Cortex of kidney (tissue), 1 donor: ENCODE data around the gene RPTOR.
"Not testable (repeated sequence)": the region's sequence is repeated elsewhere in the genome, so short reads cannot be mapped to it uniquely, and the experiment has no call there.

Experiments used
- DNase-seq: peaks from one replicate; lab custom pipeline; 2025; lab: John Stamatoyannopoulos, UW

Gene RPTOR

DNA sequence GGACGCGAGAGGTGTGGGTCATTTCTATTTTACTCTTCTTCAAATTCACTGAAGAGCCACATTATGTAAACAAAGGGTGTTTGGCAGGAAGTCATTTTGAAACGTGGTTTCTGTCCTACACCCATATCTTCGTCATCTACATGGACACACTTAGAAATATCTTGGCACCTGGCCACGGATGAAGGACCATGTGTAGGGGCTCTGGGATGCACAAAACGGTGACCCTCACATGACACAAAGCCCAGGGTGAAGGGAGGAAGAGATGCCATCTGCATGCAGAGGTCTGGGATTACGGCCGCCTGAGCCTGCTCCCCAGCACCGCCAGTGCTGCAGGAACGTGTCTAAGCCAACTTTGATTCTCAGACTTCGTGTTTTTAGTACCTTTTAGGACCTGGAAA, 316.8 kb downstream of the RPTOR start:
- no peak for DNase-seq

DNA sequence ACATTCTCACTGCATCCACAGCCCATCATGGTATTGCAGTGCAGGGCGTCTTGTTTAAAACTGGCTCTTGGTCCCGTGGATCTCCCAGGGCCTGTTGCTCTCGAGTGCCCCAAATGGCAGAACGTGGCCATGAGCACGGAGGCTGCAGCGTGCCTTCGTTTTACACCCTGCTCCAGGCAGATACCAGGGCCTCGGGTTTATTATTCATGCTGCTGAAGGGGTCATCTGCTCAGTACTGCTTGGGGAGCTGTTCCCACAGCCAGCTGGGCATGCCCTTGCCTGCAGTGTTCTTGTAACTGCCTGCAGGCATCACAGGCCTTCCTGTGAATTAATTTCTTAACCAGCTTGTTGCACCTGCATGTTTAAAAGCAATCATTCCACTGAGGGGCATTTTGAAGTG, 317.3 kb downstream of the RPTOR start:
- DNase-seq: no peak

DNA sequence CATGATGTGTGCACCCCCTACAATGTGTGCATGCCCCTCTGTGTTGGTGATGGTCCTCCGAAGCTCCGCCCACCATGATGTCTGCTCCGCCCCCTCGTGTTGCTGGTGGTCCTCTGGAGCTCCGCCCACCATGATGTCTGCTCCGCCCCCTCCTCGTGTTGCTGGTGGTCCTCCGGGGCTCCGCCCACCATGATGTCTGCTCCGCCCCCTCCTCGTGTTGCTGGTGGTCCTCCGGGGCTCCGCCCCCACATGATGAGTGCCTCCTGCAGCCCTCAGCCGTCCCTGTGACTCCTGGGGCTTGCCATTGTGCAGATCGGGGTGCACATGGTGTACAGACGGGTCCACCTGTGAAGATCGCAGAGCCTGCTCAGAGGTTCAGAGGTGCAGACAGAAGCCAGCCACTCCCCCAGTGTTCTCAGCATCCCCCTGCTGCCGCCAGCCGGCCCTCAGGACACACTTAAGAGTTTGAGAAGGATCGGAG, 317.9 kb downstream of the RPTOR start:
- no peak for DNase-seq

DNA sequence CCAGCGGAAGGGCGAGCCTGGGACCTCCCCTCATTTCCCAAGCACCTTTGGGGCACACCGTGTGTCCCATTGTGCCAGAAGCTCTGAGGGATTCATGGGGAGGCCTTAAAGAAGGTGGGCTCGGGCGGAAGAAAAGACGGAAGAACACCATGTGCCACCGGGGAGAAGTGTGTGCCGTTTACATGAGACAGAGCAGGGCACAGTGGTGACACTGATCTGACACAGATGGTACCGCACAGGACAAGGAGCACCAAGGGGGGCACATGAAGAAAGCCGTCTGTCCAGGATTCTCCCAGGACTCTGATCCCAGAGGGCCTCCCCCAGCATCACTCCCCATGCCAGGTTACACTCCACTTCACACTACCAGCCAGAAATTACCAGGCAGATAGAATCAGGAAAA, 318.3 kb downstream of the RPTOR start:
- DNase-seq: no peak

DNA sequence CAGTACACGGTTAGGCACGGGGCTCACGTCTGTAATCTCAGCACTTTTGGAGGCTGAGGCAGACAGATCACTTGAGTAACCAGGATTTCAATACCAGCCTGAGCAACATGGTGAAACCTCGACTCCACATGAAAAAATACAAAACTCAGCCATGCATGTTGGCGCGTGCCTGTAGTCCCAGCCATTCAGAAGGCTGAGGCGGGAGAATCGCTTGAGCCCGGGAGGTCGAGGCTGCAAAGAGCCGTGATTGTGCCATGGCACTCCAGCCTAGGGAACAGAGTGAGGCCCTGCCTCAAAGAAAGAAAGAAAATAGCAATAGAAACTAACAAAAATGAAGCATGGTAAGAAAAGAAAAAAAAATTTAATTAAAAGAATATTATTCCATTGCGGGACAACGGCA, 319.0 kb downstream of the RPTOR start:
- DNase-seq: no peak

DNA sequence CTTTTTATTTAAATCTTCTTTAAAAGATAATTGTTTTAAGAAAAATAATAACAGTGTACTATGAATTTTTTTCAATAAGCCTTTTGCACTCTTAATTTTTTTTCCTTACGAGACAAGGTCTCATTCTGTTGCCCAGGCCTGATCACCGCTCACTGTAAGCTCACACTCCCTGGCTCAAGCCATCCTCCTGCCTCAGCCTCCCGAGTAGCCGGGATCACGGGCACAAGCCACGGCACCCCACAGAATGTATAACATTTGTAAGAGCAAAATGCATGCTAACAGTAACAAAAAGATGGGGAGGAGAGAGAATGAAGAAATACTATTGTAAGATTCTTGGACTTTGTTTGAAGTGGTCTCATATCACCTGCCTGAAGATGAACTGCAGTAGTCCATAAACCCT, 320.1 kb downstream of the RPTOR start:
- DNase-seq: no peak

DNA sequence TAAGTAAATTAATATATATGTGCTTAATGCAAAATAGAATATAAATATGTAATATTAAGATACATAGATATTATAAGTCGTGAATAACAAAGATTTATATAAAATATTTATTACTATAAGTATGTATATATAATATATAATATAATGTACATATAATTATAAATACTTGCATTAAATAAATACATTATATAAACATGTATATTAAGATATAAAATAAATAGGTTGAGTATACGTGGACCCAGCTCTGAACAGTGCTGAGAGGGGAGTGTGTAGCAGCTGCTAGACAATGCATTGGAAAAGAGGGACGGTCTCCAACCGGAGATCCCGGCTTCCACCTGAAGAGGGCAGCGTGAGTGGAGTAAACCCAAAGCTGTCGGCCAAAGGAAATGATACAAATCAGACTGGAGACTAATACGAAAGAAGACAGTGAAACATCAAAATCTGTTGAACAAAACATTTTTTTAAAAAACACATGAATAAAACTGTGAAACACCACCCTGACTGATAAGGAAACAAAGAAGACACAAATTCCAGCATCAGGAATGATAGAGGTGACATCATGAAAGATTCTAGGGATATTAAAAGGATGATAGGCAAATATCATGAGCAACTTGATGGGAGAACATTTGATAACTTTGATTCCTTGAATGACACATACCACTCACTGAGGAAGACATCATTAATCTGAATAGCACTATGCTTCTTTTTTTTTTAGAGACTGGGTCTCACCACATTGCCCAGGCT, 321.6 kb downstream of the RPTOR start:
- DNase-seq: no peak

DNA sequence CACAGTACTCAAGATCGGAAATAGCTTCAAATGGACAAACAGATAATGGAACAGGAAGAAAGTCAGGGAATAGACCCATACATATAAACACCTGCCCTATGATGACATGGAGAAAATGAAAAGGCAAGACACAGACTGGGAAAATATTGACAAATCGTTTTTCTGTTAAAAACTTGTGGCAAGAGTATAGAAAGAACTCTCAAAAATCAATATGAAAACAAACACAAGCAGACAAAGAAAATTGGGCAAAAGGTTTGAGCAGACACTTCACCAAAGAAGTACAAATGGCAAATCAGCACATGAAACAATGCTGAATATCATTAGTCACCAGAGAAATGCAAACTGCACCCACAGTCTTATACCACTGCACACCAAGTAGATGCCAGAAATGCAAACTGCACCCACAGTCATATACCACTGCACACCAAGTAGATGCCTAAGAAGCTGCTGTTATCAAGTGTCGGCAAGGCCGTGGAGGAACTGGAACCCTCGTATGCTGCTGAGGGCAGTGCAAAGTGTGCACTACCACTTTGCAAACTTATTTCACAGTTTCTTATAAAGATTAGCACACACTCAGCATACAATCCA, 323.5 kb downstream of the RPTOR start:
- DNase-seq: no peak

DNA sequence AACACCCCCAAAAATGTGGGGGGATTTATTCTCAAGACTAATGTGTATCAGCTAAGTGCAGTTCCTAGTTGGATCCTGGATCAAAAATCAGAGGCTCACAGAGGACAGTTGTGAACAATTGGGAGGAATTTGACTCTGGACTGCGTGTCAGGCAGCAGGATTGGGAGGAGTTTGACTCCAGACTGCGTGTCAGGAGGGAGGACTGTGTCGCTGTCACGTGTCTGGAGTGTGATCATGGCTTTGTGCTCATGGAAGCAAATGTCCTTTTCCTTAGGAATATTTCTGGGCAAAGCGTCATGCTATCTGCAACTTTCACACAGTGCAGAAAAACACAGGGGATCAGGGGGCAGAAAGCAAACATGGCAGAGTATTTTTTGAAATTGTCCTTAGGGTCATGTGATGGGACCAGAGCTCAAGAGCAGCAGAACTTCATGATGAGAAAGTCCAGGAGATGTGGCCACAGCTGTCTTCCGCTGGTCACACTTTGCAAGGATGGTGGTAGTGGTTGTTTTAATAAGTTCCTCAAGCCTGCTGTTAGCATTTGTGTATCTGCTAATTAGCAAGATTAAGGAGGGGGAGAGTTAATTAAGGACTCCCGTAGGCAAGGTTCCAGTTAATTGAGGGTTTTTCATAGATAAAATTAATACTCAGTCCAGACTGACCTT, 325.0 kb downstream of the RPTOR start:
- DNase-seq: no peak

DNA sequence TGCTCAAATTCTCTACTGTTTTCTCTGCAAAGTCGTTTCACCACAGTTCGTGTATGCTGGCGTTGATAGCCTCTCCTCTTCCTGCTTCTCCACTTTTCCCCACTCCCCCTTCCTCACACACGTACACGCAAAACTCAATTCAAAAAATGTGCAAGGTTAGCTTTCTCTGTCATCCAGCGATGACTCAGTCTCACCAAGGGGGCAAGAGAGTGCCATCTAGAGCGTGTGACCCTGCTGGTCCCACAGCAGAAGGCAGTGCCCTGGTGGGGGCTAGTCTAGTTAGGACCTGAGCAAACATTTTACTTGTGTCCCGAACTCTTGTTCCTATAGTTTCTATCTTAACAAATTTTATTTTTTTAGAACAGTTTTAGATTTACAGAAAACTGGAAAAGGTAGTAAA, 325.8 kb downstream of the RPTOR start:
- DNase-seq: no peak

DNA sequence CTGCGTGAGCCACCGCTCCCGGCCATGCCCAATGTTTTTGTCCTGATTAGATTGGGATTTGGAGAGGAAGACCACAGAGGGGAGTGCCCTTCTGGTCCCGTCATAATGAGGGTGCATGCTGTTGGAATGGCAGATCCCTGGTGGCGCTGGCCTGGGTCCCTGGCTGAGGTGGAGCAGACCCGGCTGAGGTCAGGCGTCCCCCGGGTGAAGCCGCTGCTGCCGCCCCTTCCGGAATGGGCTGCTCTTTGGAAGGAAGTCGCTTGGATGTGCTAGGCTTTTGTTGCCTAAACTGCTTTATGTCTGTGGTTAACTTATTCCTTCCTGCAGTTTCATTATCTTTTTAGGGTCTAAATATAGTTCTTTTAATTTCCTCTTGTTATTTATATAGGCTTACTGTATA, 326.7 kb downstream of the RPTOR start:
- DNase-seq: no peak

DNA sequence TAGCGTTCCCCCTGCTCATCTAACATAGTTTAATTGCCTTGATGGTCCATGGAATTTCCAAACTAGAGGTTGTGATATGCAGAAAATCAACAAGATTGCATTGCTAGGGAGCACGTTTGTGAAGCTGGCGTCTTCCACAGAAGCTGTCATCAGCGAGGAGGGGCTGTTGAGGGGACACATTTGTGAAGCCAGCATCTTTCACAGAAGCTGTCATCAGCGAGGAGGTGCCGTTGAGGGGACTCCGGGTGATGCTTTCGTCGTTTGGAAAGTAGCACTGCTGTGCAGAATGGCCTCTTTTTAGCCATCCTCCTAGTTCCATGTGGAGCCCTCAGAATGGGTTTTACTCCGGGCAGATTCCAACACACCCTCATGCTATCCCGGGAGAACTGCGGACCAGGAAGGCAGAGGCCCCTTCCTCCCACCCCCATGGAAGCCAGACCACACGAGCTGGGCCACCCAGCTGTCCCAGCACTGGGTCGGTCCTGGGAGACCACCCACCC, 327.4 kb downstream of the RPTOR start:
- no peak for DNase-seq

DNA sequence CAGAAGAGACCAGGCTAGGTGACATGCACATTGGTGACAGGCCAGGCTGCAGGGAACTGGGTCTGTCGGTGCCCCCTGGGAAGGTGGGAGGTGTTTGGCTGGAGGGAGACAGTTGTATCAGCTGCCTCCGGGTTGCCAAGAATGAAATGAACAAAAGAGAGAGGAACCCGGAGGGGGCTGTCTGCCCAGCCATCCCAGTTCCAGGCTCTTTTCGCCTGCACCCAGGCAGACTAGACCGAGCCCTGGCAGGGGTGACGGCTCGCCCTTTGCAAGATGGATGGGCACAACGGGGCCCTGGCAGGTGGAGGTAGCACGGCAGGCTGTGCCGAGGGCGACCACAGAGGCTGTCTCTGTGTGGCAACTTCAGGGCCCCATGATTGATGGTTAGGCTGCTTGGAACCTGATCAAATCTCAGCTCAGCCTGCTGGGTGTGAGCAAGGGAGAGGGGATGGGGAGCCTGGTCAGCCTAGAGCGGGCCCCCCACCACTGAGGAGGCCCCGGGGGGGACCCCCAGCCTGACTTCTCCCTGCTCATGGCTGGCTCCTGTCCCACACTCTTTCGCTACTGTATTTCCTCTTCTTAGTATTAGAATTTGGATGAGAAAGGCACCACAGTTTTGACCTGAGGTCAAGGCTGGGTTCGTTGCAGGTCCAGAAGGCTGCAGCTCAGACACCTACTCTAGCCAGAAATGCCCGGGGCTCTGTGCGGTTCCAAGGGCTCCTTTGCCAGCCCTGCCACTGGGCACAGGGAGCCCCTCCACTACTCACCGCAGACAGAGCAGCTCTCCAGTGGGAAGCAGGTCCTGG, 328.1 kb downstream of the RPTOR start:
- no peak for DNase-seq

DNA sequence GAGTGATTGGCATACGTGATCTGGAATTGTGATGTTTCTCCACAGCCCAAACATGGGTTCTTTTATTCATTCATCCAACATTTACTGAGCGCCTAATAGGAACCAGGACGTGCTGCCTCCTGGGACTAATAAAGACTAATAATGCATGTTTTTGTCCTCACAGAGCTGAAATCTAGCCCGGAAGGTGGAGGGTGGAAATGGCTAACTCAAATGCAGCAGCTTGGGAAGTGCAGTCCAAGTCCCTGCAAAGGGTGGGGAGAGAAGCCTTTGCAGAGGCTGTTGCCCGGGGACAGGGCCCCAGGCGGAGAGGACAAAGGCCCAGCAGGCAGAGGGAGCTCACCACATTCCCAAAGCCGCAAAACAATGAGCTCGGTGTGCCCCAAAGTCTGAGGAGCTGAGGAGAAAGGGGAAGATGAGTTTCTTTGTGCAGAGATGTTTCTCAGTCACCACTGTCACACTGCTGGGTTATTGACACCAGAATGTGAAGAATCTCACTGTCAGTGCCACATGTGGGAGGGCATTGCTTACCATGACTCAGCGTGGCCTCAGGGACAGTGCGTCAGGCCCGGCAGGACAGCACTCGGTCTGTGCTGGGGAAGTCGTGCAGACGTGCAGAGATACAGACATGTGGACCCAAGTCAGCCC, 328.8 kb downstream of the RPTOR start:
- DNase-seq: no peak

DNA sequence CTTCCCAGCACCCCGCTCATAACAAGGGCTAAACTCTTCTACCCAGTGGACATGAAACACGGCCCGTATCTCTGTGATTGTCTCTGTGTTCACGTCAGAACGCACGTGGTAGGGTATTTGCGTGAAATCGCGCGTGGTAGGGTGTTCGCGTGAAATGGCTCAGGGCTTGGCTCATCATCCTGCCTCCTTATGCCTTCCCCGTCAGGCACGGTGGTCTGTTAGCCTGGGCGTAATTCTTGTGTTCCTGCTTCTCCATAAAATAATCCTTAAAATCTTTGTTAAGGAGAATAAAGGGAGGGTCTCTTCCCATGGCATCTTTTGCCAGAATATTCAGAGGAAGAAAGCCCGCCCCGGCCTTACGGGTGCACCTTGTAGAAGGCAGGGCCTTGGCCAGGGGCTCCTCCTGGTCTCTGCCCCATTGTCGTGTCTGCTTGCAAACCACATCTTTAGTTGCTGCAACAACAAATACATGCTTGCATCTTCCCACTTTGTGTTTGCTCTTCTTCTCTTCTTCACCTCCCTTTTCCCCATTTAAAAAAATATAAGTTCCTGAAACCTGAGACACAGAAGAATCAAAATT, 330.3 kb downstream of the RPTOR start:
- no peak for DNase-seq

DNA sequence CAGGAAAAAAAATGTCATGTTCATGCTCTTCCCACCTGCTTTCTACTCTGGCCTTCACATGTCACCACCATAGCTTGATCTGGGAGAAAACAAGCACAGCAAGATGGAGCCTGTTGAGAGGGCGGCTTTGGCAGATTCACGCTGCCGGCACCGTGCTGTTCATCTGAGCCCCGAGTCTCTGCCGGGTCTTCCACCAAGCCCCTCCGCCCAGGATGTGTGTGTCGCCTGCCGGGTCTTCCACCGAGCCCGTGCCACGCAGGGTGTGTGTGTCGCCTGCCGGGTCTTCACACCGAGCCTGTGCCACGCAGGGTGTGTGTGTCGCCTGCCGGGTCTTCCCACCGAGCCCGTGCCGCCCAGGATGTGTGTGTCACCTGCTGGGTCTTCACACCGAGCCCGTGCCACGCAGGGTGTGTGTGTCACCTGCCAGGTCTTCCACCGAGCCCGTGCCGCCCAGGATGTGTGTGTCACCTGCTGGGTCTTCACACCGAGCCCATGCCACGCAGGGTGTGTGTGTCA, 330.9 kb downstream of the RPTOR start:
- not testable (repeated sequence) for DNase-seq

DNA sequence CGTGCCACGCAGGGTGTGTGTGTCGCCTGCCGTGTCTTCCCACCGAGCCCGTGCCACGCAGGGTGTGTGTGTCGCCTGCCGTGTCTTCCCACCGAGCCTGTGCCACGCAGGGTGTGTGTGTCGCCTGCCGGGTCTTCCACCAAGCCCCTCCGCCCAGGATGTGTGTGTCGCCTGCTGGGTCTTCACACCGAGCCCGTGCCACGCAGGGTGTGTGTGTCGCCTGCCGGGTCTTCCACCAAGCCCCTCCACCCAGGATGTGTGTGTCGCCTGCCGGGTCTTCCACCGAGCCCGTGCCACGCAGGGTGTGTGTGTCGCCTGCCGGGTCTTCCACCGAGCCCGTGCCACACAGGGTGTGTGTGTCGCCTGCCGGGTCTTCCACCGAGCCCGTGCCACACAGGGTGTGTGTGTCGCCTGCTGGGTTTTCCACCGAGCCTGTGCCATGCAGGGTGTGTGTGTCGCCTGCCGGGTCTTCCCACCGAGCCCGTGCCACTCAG, 331.9 kb downstream of the RPTOR start:
- not testable (repeated sequence) for DNase-seq

DNA sequence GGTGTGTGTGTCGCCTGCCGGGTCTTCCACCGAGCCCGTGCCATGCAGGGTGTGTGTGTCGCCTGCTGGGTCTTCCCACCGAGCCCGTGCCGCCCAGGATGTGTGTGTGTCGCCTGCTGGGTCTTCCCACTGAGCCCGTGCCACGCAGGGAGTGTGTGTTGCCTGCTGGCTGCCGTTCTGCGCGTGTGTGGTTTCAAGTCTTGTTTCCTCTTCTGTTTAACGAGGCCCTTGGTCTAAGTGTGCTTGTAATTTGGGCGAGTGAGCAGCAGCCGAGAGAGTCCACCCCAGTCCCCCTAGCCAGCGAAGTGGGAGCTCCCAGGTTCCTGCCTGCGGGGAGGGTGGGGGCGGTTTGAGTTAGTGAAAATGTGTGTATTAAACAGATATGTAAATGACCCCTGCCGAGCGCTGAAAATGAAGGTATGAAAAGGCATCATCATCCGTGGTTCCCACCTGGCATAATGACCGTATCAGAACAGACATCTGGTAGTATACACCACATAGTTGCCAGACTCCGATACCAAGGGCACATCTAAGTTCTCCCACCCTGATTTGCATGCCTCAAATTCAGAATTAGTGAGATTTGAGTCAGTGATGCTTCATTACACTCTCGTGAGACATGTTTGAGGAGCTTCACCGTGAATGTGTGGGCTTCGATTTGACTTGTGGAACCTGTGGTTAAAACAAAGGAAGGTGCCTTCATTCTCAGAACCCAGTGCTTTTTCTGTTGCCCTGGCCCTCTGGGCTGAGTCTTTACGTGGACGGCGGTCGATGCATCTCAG, 332.5 kb downstream of the RPTOR start:
- DNase-seq: no peak

DNA sequence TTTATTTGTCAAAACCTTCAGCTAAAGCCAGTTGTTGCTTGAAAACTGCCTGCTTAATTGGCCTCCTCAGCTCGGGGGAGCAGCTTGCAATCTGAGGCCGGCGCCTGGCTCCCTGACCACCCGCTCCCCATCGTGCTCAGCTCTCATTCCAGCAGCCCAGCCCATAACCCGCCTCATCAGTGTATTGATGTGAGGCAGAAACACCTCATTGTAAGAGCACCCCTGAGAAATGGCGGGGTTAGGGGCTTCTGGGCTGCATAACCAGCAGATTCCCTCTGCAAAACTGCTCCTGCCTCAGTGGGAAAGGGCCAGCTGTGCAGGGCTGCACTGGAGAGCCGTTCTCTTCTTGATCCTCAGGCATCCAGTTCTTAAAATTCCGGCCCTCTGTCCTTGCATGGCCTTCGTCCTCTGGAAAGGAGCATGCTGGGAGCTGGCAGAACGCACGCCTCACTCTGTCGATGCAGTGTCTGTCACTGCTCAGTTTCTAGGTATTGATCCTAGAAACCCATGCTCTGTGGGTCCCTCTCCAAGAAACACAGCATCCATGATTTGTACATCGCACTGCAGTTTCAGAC, 333.2 kb downstream of the RPTOR start:
- no peak for DNase-seq
